Activated naive CD4-positive, alpha-beta T cell treated with anti-CD3 and anti-CD28 coated beads, Interleukin-2, amount 50 U/mL, for 72 hours (primary cell): ENCODE data around the gene PDXK. TPM values are rescaled to one million over a fixed set of nuclear protein-coding genes. Genes with fewer than 3 reads are reported as not detected.
"Not testable (repeated sequence)": the region's sequence is repeated elsewhere in the genome, so short reads cannot be mapped to it uniquely, and the experiment has no call there.

Experiments used
- ATAC-seq, 2 donors: fragments of 150-1000 bp; cut with Tn5 transposase; 2 replicates each; pipeline ENCODE4 v1.10.0; 2021; ENCODE audit warnings: mild to moderate bottlenecking in 2 of 2, moderate library complexity in 2 of 2
- DNase-seq, 2 donors: peaks; one replicate each; pipeline ENCODE4 v3.0.0; 2021 to 2022; ENCODE audit warnings: low spot score in 2 of 2
- H3K27ac Mint-ChIP-seq, 2 donors: one replicate each; pipeline ENCODE4 v1.8.0; 2022; ENCODE audit warnings: mild to moderate bottlenecking in 2 of 2, mixed read lengths in 2 of 2
- H3K36me3 Mint-ChIP-seq, 2 donors: one replicate each; pipeline ENCODE4 v1.8.0; 2022; ENCODE audit warnings: mixed read lengths in 2 of 2
- H3K9me3 Mint-ChIP-seq, 2 donors: one replicate each; pipeline ENCODE4 v1.8.0; 2022; ENCODE audit warnings: mixed read lengths in 2 of 2
- total RNA-seq, 2 donors: library from RNA; stranded (reverse); gene quantifications; one replicate each; pipeline ENCODE4 v1.2.3, GENCODE V29; 2022

The PDXK gene
- total RNA-seq, result 100 to 1,000 TPM in 1 of 2 donors, 10 to 100 TPM in 1; 70.3 to 121 TPM

DNA sequence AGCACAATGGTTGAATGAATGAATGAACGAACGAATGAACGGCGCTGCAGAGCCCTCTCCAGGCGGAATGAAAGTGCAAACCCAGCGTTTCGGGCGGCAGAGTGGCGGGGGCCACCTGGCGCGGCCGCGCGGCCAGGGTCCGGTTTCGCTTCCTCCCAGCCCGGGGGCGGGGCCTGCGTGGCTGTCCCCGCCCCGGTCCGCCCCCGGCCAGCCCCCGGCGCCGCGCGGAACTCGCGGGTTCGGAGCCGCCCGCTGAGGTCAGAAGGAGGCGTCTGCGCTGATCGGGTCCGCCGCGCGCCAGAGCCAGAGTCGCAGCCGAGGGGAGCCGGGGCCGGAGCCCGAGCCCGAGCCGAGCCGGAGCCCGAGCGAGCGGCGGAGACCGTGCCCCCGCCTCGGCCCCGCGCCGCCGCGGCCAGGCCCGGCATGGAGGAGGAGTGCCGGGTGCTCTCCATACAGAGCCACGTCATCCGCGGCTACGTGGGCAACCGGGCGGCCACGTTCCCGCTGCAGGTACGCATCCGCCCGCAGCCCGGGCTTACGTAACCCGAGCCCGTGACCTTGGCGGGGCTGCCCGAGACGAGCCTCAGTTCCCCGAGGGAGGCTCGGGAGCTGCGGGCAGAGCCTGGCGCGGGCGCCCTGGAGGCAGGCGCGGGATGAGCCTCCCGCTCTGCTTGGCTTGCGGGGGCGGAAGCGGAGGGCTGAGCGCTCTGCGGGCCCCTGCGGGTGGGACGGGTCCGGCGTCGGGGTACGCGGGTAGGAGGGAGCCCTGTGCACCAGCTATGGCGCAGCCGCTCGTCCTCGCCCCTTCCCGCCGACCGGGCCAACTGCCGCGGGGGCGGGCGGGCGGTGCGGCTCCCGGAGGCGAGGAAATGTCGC lies at the start of gene PDXK:
Gene PDXK, plus strand, starts transcription at position 258 of the 876 bp plus-strand sequence. Its CDS starts 166 bp downstream, at position 424.
- H3K9me3 Mint-ChIP-seq, result no peaks in the 10 kb centered on the region
- H3K27ac Mint-ChIP-seq, result peak within 1 kb of the TSS; percentile 65 to 91
- ATAC-seq (peak; percentile 82 to 88), DNase-seq (peak; percentile 84 to 90)
- peaks cover 0 to 6% of the 10 kb centered on the region in 2 donors for H3K36me3 Mint-ChIP-seq

DNA sequence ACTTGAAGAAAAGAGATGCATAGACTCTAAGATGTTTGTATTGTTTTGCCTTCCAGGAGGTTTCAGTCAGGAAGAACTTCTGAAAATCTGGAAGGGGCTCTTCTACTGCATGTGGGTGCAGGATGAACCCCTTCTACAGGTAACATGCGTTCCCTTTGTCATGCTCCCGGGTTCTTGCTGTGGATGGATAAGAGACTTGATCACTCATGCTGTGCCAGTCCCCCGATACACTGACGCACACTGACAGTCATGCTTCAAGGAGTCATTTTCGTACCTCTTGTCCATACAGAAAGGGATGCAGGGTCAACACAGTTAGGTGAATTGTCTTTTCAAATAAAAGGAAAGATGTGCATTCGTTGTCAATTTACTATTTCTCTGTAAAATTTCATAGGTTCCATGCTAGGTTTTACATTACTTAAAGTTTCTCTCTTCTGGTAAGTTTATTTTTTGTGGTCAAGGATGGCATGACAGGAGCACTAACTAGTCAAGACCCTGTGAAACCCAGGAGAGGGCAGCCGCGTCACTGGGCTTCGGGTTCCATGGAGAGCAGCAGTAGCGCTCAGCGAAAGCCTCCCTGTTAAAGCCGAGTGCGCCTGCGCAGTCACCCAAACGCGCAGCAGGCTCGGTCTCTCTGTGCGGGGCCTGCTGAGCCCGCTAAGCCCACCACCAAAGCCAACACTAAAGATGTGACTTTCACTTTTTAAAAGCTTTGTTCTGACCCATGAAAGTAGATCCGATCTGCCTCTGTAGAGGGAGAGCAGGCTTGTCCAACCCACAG lies 48.9 kb upstream of the PDXK start:
- DNase-seq (no peak), ATAC-seq (no peak)
- peak overlapping the region in 1 of 2 donors; percentile 93 for H3K27ac Mint-ChIP-seq
- H3K36me3 Mint-ChIP-seq, result peaks cover 21 to 45% of the 10 kb centered on the region in 2 donors
- H3K9me3 Mint-ChIP-seq, result peaks cover 0 to 5% of the 10 kb centered on the region in 2 donors

DNA sequence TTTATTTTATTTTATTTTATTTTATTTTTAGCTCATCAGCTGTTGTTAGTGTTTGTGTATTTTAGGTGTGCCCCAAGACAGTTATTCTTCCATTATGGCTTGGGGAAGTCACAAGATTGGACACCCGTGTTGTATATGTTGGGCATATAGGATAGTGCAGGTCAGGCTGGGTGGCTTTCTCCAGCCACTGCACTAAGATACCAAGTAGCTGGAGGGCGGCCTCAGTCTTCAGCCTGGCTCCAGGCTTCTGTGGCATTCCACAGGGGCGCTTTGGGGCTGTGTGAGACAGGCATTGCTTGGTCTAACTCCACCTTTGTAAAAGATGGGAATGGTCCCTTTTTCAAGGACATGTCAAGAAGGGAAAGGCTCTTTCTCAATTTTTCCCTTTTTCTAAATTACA lies 43.1 kb upstream of the PDXK start:
- Mint-ChIP-seq H3K9me3 (no peaks in the 10 kb centered on the region), H3K27ac (peak overlapping the region in 1 of 2 donors; percentile 72), H3K36me3 (peaks cover 21 to 31% of the 10 kb centered on the region in 2 donors)
- DNase-seq (no peak), ATAC-seq (no peak)

DNA sequence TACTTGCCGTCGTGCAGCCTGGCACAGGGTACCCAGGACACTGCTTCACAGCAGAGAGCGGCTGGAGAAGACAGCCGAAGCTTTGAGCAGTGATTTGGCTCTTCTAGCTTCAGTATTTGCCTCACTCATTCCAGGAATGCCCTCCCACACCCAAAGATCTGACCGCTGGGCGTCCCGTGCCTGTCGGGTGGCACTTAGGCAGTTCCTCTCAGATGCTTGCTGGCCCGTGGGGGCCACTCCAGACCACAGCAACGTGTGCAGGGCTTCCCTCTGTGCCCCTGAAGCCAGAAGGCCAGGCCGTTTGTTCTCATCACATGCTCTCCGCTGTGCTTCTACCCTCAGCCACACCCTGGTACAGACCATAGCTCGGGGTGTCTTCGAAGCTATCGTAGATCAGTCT lies 42.5 kb upstream of the PDXK start:
- Mint-ChIP-seq H3K9me3 (no peaks in the 10 kb centered on the region), H3K36me3 (peaks cover 21 to 31% of the 10 kb centered on the region in 2 donors), H3K27ac (no peak overlapping the region)
- DNase-seq, result no peak
- no peak for ATAC-seq

DNA sequence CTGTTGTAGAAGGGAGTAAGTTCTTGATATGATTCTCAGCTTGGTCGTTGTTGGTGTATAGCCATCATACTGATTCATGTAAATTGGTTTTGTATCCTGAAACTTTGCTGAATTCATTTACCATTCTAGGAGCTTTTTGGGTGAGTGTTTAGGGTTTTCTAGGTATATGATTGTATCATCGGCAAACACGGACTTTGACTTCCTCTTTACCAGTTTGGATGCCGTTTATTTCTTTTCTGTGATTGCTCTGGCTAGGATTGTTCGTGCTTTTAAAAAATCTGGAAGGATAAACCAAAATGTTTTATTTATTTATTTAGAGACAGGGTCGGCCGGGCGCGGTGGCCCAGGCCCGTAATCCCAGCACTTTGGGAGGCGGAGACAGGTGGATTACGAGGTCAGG lies 39.0 kb upstream of the PDXK start:
- no peak for ATAC-seq
- peaks cover 14 to 32% of the 10 kb centered on the region in 2 donors for H3K36me3 Mint-ChIP-seq
- H3K9me3 Mint-ChIP-seq, result no peaks in the 10 kb centered on the region
- no peak for DNase-seq
- H3K27ac Mint-ChIP-seq, result peak overlapping the region in 1 of 2 donors; percentile 12

DNA sequence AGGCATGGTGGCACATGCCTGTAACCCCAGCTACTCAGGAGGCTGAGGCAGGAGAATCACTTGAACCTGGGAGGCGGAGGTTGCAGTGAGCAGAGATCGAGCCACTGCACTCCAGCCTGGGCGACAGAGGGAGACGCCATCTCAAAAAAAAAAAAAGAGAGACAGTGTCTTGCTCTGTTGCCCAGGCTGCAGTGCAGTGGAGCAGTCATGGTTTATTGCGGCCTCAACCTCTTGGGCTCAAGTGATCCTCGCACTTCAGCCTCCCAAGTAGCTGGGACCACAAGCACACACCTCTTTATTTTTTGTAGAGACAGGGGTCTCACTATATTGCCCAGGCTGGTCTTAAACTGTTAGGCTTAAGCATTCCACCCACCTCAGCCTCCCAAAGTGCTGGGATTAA lies 38.5 kb upstream of the PDXK start:
- not testable (repeated sequence) for H3K9me3 Mint-ChIP-seq, DNase-seq, ATAC-seq, H3K27ac Mint-ChIP-seq
- peaks cover 15 to 34% of the 10 kb centered on the region in 2 donors for H3K36me3 Mint-ChIP-seq

DNA sequence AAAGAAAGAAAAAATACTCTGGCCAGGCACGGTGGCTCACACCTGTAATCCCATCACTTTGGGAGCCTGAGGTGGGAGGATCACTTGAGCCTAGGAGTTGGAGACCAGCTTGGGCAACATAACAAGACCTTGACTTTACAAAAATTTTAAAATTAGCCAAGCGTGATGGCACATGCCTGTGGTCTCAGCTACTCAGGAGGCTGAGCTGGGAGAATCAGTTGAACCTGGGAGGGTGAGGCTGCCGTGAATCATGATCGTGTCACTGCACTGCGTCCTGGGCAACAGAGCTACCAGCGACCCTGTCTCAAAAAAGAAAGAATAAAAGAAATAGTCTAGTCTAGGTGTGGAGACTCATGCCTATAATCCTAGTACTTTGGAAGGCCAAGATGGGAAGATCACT lies 37.3 kb upstream of the PDXK start:
- Mint-ChIP-seq H3K36me3 (peaks cover 16 to 24% of the 10 kb centered on the region in 2 donors), H3K27ac (peak overlapping the region; percentile 19 to 59), H3K9me3 (no peaks in the 10 kb centered on the region)
- no peak for ATAC-seq
- no peak for DNase-seq

DNA sequence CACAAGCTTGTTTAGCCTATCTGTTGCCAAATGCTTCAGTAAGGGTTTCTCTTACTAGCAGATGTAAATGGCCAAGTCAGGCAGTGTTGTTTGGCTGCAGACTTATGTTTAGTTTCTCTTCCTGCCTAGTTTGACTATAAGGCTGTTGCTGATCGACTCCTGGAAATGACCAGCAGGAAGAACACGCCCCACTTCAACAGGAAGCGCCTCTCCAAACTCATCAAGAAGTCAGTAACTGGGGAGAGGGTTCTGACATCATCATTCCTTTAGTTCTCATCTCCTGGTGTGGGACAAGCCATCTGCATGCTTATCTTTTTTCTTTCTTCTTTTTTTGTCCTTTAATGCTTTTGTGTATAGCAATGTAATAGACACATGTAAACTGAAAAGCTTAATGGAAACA lies 34.5 kb upstream of the PDXK start:
- no peak for DNase-seq
- no peak for ATAC-seq
- Mint-ChIP-seq H3K9me3 (no peaks in the 10 kb centered on the region), H3K36me3 (peaks cover 21 to 24% of the 10 kb centered on the region in 2 donors), H3K27ac (peak overlapping the region in 1 of 2 donors; percentile 93)

DNA sequence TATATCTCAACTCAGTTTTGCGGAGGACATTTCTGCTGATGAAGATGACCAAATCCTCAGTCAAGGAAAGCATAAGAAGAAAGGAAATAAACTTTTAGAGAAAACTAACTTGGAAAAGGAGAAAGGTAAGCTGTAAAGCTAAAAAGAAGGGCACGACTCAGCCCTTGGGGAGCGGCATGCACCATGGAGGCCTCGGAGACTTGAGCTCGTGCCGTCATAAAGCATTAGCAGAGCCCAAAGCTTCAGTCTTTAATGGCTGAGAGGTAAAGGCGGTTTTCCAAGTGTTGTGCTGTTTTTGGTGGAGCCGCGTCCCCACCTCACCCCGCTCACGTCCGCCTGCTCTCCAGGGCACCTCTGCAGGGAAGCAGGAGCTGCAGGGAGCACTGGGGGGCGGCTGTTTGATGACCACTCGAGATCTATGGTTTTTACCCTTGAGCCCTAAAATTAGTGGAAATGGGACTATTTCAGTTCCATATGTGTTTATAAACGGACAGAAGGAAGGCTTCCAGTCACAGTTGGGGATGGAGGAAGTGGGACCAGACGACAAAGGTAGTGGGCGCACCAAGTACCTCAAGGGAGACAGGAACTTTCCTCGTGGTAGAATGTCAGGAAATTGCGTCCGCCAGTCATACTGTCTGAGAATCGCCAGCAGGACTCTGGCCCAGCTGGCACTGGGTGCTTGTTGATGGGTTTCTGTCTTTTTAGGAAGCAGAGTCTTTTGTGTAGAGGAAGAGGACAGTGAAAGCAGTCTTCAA lies 31.9 kb upstream of the PDXK start:
- peaks cover 21 to 26% of the 10 kb centered on the region in 2 donors for H3K36me3 Mint-ChIP-seq
- no peak for DNase-seq
- H3K9me3 Mint-ChIP-seq, result no peaks in the 10 kb centered on the region
- no peak for ATAC-seq
- H3K27ac Mint-ChIP-seq, result peak overlapping the region; percentile 2 to 83

DNA sequence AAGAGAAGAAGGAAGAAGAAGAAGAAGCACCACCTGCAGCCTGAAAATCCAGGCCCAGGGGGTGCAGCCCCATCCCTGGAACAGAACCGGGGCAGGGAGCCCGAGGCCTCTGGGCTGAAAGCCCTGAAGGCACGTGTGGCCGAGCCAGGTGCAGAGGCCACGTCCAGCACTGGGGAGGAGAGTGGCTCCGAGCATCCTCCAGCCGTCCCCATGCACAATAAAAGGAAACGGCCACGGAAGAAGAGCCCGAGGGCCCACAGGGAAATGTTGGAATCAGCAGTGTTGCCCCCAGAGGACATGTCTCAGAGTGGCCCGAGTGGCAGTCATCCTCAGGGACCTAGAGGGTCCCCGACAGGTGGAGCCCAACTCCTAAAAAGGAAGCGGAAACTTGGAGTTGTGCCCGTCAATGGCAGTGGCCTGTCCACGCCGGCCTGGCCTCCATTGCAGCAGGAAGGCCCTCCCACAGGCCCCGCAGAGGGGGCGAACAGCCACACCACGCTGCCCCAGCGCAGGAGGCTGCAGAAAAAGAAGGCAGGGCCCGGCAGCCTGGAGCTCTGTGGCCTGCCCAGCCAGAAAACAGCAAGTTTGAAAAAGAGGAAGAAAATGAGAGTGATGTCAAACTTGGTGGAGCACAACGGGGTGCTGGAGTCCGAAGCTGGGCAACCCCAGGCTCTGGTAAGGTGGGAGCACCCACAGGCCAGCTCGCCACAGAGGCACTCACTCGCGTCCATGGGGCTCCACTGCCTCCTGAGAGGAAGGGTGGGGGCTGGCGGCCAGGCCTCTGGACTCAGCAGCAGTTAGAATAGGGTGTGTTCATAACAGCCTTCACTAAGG lies 31.1 kb upstream of the PDXK start:
- no peak for ATAC-seq
- Mint-ChIP-seq H3K9me3 (no peaks in the 10 kb centered on the region), H3K27ac (peak overlapping the region; percentile 2 to 83), H3K36me3 (peaks cover 21 to 26% of the 10 kb centered on the region in 2 donors)
- no peak for DNase-seq

DNA sequence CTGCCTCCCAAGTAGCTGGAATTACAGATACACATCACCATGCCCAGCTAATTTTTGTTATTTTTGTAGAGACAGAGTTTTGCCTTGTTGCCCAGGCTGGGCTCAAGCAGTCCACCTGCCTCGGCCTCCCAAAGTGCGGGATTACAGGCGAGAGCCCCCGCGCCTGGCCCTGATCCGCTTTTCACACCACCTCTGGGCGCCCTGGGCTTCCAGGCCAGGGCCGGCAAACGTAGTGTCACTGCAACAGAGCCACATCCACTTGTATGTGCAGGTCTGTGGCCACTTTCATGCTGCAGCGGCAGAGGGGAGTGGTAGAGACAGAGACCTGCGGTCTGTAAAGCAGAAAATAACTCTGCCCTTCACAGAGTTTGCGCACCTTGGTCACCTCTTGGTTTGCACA lies 30.0 kb upstream of the PDXK start:
- no peak for DNase-seq
- H3K9me3 Mint-ChIP-seq, result no peaks in the 10 kb centered on the region
- H3K27ac Mint-ChIP-seq, result peak overlapping the region in 1 of 2 donors; percentile 61
- no peak for ATAC-seq
- peaks cover 21 to 26% of the 10 kb centered on the region in 2 donors for H3K36me3 Mint-ChIP-seq

DNA sequence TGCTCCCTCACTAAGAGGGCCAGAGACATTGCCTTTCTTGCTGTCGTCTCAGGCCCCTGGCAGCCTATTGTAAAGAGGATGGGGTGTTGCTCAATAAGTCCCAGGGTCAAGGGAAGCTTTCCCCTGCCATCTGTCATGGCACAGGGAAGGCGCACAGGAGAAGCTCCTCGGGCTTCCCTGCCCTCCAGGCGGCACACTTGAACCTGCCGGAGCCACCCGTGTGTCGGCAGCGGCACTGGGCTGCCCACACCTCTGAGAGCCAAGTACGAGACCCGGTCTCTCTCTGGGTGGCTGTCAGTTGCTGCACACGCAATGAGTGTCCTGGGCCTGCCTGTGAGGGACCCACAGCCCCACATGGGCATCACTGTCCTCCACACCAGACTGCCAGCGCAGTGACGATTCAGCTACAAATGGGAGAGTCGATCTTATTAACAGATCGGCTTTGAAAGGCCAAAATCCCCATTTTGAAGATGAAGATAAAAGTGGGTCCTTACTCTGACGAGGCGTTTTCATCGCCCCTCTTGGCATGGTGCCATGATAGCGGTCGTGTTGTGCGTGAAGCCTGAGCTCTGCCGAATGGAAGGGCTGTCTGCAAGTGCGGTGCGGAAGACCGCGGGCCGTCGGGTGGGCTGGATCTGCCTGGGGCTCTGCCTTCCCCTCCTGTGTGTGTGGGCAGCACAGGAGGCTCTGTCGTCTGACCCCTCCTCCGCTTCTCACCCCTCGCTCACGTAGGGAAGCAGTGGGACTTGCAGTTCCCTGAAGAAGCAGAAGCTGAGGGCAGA lies 29.2 kb upstream of the PDXK start:
- Mint-ChIP-seq H3K36me3 (peaks cover 19 to 23% of the 10 kb centered on the region in 2 donors), H3K27ac (peak overlapping the region in 1 of 2 donors; percentile 72), H3K9me3 (no peaks in the 10 kb centered on the region)
- ATAC-seq (no peak), DNase-seq (no peak)

DNA sequence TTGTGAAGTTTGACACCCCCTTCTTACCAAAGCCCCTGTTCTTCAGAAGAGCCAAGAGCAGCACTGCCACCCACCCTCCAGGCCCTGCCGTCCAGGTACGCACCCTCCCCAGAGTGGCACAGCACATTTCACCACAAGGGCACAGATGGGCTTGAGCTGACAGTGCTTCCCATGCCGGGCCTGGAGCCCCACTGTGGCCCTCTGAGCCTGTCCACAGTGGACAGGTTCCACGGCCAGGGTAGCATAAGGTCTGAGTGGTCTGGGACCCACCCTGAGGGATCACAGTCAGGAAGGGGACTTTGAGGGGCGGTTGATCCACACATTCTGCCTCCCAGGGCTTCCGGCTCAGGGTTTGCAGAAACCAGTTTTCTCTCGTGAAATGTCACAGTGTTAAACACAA lies 28.6 kb upstream of the PDXK start:
- H3K36me3 Mint-ChIP-seq, result peaks cover 19 to 22% of the 10 kb centered on the region in 2 donors
- H3K27ac Mint-ChIP-seq, result peak overlapping the region in 1 of 2 donors; percentile 8
- DNase-seq, result no peak
- no peaks in the 10 kb centered on the region for H3K9me3 Mint-ChIP-seq
- no peak for ATAC-seq

DNA sequence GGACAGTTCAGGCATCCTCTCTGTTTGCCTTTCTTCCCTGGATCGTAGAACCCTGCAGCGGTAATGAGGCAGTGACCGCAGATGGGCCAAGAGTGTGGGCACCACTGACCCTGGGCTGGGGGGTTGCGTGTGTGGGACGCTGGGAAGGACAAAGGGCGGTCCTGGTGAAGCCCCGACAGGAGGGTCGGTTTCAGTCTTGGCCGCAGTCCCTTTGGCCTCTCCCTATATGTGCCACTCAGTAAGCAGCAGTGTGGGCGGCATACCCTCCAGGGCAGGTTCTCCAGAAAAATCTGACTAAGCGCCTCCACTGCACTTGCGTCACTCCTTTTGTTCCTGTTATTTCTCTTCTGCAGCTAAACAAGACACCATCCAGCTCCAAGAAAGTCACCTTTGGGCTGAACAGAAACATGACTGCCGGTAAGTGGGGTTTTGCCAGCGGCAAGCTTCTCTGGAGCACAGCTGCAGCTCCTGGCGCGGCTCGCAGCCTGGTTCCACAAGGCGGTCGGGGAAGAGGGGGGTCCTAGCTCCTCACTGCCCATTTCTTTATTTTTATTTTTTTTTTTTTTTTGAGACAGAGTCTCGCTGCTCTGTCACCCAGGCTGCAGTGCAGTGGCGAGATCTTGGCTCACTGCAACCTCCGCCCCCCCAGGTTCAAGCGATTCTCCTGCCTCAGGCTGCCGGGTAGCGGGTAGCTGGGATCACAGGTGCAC lies 27.7 kb upstream of the PDXK start:
- no peaks in the 10 kb centered on the region for H3K9me3 Mint-ChIP-seq
- no peak for DNase-seq
- peaks cover 27 to 31% of the 10 kb centered on the region in 2 donors for H3K36me3 Mint-ChIP-seq
- ATAC-seq, result no peak
- H3K27ac Mint-ChIP-seq, result peak overlapping the region in 1 of 2 donors; percentile 8

DNA sequence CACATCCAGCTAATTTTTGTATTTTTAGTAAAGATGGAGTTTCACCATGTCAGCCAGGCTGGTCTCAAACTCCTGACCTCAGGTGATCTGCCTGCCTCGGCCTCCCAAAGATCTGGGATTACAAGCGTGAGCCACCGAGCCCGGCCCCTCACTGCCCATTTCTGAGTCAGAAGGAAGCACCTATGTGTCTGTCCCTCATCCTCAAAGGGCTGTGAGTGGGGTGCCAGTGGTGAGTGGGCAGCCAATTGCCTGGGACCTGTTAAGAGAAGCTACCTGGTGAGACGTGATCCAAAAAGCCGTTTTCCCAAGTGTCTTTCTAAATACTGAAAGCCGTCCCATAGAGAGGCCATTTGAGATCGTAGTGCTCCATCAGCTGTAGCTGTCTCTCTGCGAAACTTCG lies 27.1 kb upstream of the PDXK start:
- Mint-ChIP-seq H3K27ac (no peak overlapping the region), H3K9me3 (no peaks in the 10 kb centered on the region), H3K36me3 (peaks cover 30 to 31% of the 10 kb centered on the region in 2 donors)
- DNase-seq (no peak), ATAC-seq (no peak)
